Loucy (cell line): Measurements from ENCODE around the gene CFAP97D2.
"Not testable (repeated sequence)": the region's sequence is repeated elsewhere in the genome, so short reads cannot be mapped to it uniquely, and the experiment has no call there.

Experiments
- H2AFZ ChIP-seq: fragments of 200-600 bp; sonication (generic); 2 replicates; pipeline ENCODE4 v1.6.0; 2016; ENCODE audit warnings: antibody characterized with exemption, mild to moderate bottlenecking, low read length, moderate library complexity
- H3F3A ChIP-seq: fragments of 200-600 bp; 2 replicates; pipeline ENCODE4 v1.6.0; 2016; ENCODE audit warnings: antibody characterized with exemption, low read depth, mild to moderate bottlenecking
- H3K27me3 ChIP-seq: fragments of 200-600 bp; sonication (generic); 2 replicates; pipeline ENCODE4 v1.6.1; 2014; ENCODE audit warnings: low read length, mild to moderate bottlenecking; ENCODE audit not compliant: insufficient read depth, poor library complexity, severe bottlenecking
- H3K36me3 ChIP-seq: fragments of 200-600 bp; sonication (generic); 2 replicates; pipeline ENCODE4 v1.6.1; 2016; ENCODE audit warnings: low read length; ENCODE audit not compliant: insufficient read depth
- H3K4me1 ChIP-seq: fragments of 200-600 bp; sonication (generic); 2 replicates; pipeline ENCODE4 v1.5.1; 2014; ENCODE audit warnings: low read length, mild to moderate bottlenecking; ENCODE audit not compliant: insufficient read depth, poor library complexity, severe bottlenecking
- H3K4me2 ChIP-seq: fragments of 200-600 bp; sonication (generic); 2 replicates; pipeline ENCODE4 v1.6.0; 2014; ENCODE audit warnings: antibody characterized with exemption, low read length, low read depth, mild to moderate bottlenecking; ENCODE audit not compliant: poor library complexity, severe bottlenecking
- H3K4me3 ChIP-seq: fragments of 200-600 bp; sonication (generic); 2 replicates; pipeline ENCODE4 v1.5.1; 2014; ENCODE audit warnings: low read length, mild to moderate bottlenecking, mixed read lengths; ENCODE audit not compliant: poor library complexity, severe bottlenecking
- H3K79me2 ChIP-seq: fragments of 200-600 bp; sonication (generic); 2 replicates; pipeline ENCODE4 v1.6.1; 2014; ENCODE audit warnings: low read length; ENCODE audit not compliant: insufficient read depth
- H3K9ac ChIP-seq: fragments of 200-600 bp; sonication (generic); 2 replicates; pipeline ENCODE4 v1.6.0; 2014; ENCODE audit warnings: mild to moderate bottlenecking, low read depth, low read length, moderate library complexity; ENCODE audit not compliant: poor library complexity, severe bottlenecking
- H3K9me2 ChIP-seq: fragments of 200-600 bp; sonication (generic); replicated peaks from 2 replicates; pipeline ENCODE4 v1.6.1; 2016; ENCODE audit warnings: low read depth, low read length, mixed read lengths
- H3K9me3 ChIP-seq: fragments of 200-600 bp; sonication (generic); 2 replicates; pipeline ENCODE4 v1.6.1; 2014; ENCODE audit warnings: mild to moderate bottlenecking, antibody characterized with exemption, low read length, low read depth; ENCODE audit not compliant: insufficient read depth
- H4K20me1 ChIP-seq: fragments of 200-600 bp; sonication (generic); 2 replicates; pipeline ENCODE4 v1.6.0; 2014; ENCODE audit warnings: antibody characterized with exemption, low read length, mild to moderate bottlenecking; ENCODE audit not compliant: insufficient read depth, poor library complexity, severe bottlenecking
- EZH2phosphoT487 ChIP-seq: fragments of 200-600 bp; IDR thresholded peaks from 2 replicates; pipeline ENCODE4 v1.6.1; 2018; ENCODE audit warnings: antibody characterized with exemption, mild to moderate bottlenecking, moderate library complexity, borderline replicate concordance
- TF ChIP-seq, protein P1 (sequence below): fragments of 200-600 bp; sonication (generic); conservative IDR thresholded peaks from 2 replicates; pipeline ENCODE4 v1.5.1; 2014; ENCODE audit warnings: mild to moderate bottlenecking, antibody characterized with exemption, low read length

The CFAP97D2 gene

DNA sequence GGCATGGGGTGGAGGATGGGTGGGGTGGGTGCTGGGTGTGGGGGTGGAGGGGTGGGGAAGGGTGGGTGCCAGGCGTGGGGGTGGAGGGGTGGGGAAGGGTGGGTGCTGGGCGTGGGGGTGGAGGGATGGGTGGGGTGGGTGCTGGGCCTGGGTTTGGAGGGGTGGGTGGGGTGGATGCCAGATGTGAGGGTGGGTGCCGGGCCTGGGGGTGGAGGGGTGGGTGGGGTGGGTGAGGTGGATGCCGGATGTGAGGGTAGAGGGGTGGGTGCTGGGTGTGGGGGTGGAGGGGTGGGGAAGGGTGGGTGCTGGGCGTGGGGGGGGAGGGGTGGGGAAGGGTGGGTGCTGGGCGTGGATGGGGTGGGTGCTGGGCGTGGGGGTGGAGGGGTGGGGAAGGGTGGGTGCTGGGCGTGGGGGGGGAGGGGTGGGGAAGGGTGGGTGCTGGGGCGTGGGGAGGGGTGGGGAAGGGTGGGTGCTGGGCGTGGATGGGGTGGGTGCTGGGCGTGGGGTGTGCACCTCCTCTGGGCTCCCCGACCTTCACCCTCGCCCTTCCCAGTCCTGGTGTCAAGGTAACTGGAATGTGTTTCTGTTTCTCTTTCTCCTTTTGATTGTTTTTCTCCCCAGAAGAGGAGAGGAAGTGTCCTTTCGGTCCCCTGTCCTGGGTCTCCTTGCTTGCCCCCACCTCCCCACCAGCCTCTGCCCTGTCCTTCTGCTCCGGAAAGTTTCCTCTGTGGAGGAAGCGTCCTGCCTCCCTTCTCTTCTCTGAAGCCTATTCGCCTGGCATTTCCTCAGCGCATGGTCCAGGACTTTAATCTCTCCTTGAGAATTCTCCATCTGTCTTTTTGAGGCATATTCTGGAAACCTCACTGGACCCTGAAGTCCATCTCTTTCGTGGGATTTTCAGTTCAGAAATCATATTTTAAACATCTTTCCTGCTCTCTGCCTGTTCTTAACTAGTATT is 22.9 kb upstream of the CFAP97D2 start:
- no peak overlapping the region for H2AFZ ChIP-seq
- no peak overlapping the region for H3K4me2 ChIP-seq
- H3F3A ChIP-seq = peaks cover 5% of the 10 kb centered on the region; the same call in 1 of the 2 replicates
- no peaks in the 10 kb centered on the region for H3K27me3 ChIP-seq
- H3K9me2 ChIP-seq = no peaks in the 10 kb centered on the region
- no peaks in the 10 kb centered on the region for H3K79me2 ChIP-seq
- H3K9me3 ChIP-seq = no peaks in the 10 kb centered on the region
- peaks cover 57% of the 10 kb centered on the region for H3K4me1 ChIP-seq
- no peak overlapping the region for H3K9ac ChIP-seq
- no peak overlapping the region for H3K4me3 ChIP-seq
- TF ChIP-seq, protein P1, sequence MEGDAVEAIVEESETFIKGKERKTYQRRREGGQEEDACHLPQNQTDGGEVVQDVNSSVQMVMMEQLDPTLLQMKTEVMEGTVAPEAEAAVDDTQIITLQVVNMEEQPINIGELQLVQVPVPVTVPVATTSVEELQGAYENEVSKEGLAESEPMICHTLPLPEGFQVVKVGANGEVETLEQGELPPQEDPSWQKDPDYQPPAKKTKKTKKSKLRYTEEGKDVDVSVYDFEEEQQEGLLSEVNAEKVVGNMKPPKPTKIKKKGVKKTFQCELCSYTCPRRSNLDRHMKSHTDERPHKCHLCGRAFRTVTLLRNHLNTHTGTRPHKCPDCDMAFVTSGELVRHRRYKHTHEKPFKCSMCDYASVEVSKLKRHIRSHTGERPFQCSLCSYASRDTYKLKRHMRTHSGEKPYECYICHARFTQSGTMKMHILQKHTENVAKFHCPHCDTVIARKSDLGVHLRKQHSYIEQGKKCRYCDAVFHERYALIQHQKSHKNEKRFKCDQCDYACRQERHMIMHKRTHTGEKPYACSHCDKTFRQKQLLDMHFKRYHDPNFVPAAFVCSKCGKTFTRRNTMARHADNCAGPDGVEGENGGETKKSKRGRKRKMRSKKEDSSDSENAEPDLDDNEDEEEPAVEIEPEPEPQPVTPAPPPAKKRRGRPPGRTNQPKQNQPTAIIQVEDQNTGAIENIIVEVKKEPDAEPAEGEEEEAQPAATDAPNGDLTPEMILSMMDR = no peak
- H4K20me1 ChIP-seq = no peaks in the 10 kb centered on the region
- no peaks in the 10 kb centered on the region for H3K36me3 ChIP-seq

DNA sequence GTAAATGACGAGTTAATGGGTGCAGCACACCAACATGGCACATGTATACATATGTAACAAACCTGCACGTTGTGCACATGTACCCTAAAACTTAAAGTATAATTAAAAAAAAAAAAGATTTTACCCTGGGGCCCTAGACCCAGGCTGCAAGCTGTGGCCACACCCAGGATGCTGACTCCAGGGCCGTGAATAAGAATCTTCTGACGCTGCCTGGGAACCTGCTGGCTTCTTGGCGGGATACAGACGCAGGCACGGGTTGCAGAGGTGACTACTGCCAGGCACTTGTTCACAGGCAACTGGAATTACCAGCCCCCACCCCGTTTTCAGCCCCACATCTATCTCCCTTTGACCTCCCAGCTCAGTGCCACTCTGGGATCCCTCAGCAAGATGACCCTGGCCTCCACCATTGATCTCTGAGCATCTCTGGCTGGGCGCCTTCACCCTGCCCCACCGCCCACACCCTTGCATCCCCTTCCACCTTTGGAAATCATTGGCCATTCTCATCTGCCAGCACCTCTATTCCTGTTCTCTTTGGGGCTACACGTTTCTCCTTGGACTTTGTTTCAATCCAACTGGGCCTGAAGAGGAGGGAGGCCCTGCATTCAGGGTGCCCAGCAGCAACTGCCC is 21.1 kb upstream of the CFAP97D2 start:
- Histone ChIP-seq H3K9me3 (no peaks in the 10 kb centered on the region), H3K4me3 (no peak overlapping the region), H3K9me2 (no peaks in the 10 kb centered on the region), H3K9ac (no peak overlapping the region), H3F3A (peaks cover 5% of the 10 kb centered on the region; the same call in 1 of the 2 replicates), H3K27me3 (no peaks in the 10 kb centered on the region), H3K79me2 (no peaks in the 10 kb centered on the region), H3K4me2 (no peak overlapping the region), H3K4me1 (peaks cover 56% of the 10 kb centered on the region), H3K36me3 (no peaks in the 10 kb centered on the region), H2AFZ (no peak overlapping the region), H4K20me1 (no peaks in the 10 kb centered on the region)
- TF ChIP-seq, protein P1 = no peak
- no peak for TF ChIP-seq EZH2phosphoT487

DNA sequence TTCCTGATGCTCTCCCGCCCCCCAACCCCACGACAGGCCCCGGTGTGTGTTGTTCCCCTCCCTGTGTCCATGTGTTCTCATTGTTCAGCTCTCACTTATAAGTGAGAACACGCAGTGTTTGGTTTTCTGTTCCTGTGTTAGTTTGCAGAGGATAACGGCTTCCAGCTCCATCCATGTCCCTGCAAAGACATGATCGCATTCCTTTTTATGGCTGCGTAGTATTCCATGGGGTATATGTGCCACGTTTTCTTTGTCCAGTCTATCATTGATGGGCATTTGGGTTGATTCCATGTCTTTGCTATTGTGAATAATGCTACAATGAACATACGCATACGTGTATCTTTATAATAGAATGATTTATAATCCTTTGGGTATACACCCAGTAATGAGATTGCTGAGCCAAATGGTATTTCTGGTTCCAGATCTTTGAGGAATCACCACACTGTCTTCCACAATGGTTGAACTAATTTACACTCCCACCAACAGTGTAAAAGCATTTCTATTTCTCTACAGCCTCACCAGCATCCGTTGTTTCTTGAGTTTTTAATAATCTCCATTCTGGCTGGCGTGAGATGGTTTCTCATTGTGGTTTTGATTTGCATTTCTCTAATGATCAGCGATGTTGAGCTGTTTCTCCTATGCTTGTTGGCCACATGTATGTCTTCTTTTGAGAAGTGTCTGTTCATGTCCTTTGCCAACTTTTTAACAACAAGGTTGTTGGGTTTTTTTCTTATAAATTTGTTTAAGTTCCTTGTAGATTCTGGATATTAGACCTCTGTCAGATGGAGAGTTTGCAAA is 20.0 kb upstream of the CFAP97D2 start:
- H3K9me3 ChIP-seq, H3K79me2 ChIP-seq, H3K27me3 ChIP-seq, H3K9ac ChIP-seq, H3K9me2 ChIP-seq, H2AFZ ChIP-seq, H3F3A ChIP-seq, H4K20me1 ChIP-seq, H3K4me3 ChIP-seq, H3K4me2 ChIP-seq, H3K36me3 ChIP-seq: not testable (repeated sequence)
- H3K4me1 ChIP-seq = peaks cover 50% of the 10 kb centered on the region
